SK-N-SH (cell line): ENCODE results near the gene GSTCD.

Experiments used
- EZH2phosphoT487 ChIP-seq: fragments of 200-600 bp; sonication (generic); IDR thresholded peaks from 2 replicates; pipeline ENCODE4 v1.6.1; 2017; ENCODE audit warnings: low read depth, mixed run types, mild to moderate bottlenecking, antibody characterized with exemption, moderate library complexity, borderline replicate concordance
- SMC3 ChIP-seq: IDR thresholded peaks from 2 replicates; pipeline ENCODE4 v1.6.1; 2012; ENCODE audit warnings: low read depth, low read length, improper control_type of control experiment

DNA sequence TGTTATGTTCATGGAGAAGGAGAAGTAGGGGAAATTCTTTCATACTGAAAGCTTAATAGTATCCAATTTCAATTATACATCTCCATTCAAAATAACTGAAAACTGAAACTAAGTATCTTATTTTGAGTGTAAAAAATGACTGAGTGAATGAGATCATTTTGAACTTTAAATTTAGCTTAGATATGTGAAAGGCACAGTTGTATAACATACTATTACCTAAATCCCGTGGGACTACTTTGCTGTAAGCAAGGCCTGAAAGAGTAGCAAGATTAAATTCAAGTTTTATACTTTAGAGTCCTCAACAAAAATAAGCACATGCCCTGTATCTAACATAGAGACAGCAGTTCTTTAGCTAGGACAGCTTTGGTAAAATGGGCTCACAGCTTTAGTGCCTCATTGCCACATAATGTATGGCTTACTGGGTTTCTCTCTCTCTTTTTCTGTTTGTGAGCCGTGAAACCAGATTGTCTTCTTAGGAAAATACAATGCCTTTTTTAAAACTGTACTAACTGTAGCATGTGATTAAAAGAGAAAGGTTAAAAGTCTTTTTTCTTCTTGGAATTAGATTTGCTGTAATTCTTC lies 43.2 kb downstream of the GSTCD start:
- TF ChIP-seq EZH2phosphoT487 (no peak), SMC3 (no peak)
